Measurements from ENCODE around the gene SIGLEC8. TPM values are rescaled to one million over a fixed set of nuclear protein-coding genes. Genes with fewer than 3 reads are reported as not detected.

SIGLEC8 gene
- total and polyA plus RNA-seq, 2 experiments from 2014 or later = not detected

DNA sequence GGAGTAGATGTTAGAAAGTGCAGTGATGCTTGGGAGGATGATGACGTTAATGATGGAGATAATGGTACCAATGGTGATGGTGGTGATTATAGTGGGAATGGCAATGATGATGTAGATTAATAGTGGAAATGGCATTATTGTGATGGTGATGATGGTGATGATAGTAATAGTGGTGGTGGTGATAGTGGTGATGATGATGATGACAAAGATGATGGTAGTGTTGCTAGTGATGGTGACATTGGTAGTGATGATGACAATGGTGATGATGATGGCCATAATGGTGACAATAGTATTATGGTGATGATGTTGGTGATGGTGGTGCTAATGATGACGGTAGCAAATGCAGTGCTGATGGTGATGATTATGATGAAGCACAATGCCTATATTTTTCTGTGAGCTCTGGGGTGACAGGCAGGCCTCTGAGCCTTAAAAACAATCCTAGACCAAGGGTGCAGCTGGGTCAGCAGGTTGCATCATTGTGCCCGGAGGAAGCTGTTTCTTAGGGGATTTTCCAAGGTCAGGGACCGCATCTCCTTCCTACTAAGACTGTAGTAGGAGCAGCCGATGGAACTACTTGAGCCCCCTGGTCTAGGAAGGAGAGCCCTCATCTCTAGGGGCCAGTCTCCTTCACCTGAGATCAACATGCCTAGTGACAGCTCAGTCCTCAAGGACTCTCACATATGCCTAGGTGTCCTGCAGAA lies 27.9 kb upstream of the SIGLEC8 start:
- no peaks in the 10 kb centered on the region for H3F3A ChIP-seq (ENCODE audit: insufficient read depth)
- 33 to 34% methylated on average over 5 of the region's 5 CpGs for WGBS, 2 experiments (ENCODE audit: low coverage in 1 of 2, low lambda C conversion rate in 2 of 2, missing lambda C conversion rate in 2 of 2)
- no peaks in the 10 kb centered on the region for H3K9me2 ChIP-seq (ENCODE audit: insufficient read depth)
- no peaks in the 10 kb centered on the region for H3K4me1 ChIP-seq (ENCODE audit: insufficient read depth)
- no peaks in the 10 kb centered on the region for H4K20me1 ChIP-seq (ENCODE audit: insufficient read depth)
- no peaks in the 10 kb centered on the region for H3K27me3 ChIP-seq (replicated peaks; ENCODE audit: insufficient read depth)
- DNase-seq = no peak
- H3K4me3 ChIP-seq = no peak overlapping the region
- H3K4me2 ChIP-seq (ENCODE audit: unreplicated experiment) = no peak overlapping the region
- no peak overlapping the region for H2AFZ ChIP-seq
- no peaks in the 10 kb centered on the region for H3K36me3 ChIP-seq (ENCODE audit: low read depth)
- H3K79me2 ChIP-seq (ENCODE audit: insufficient read depth) = no peaks in the 10 kb centered on the region
- no peaks in the 10 kb centered on the region for H3K9me3 ChIP-seq (ENCODE audit: low read depth)
- no peak overlapping the region for H3K27ac ChIP-seq
- in situ Hi-C loops (cut with MboI) = no loop called here
- no peak overlapping the region for H3K9ac ChIP-seq
- no peak for TF ChIP-seq EZH2phosphoT487 (IDR thresholded peaks at IDR 0.05; ENCODE audit: insufficient read depth, low read depth)
- no peak for TF ChIP-seq EZH2 (IDR thresholded peaks at IDR 0.05; ENCODE audit: insufficient read depth, poor library complexity, severe bottlenecking)

DNA sequence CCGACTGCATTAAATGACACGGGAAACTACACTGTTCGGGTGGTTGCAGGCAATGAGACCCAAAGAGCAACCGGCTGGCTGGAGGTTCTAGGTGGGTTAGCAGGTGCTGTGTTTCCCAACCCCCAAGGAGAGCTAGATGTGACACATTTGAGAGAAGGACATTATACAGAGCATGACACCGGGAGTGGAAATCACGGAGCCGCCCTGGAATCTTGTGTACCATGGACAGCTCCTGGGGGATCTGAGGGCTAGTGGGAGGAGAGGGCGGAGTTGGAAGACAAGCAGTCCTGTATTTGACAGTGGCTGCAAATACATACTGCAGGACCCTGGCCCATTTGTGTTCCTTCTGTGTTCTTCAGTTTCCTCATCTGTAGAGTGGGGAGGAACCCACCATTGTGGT lies 22.3 kb upstream of the SIGLEC8 start:
- Histone ChIP-seq H2AFZ (no peak overlapping the region), H3K4me1 (ENCODE audit: insufficient read depth) (no peaks in the 10 kb centered on the region), H4K20me1 (ENCODE audit: insufficient read depth) (no peaks in the 10 kb centered on the region), H3K36me3 (ENCODE audit: low read depth) (no peaks in the 10 kb centered on the region), H3K27ac (no peak overlapping the region), H3K9ac (no peak overlapping the region), H3K4me3 (no peak overlapping the region), H3K9me3 (ENCODE audit: low read depth) (no peaks in the 10 kb centered on the region), H3K4me2 (ENCODE audit: unreplicated experiment) (no peak overlapping the region), H3K79me2 (ENCODE audit: insufficient read depth) (no peaks in the 10 kb centered on the region), H3K27me3 (replicated peaks; ENCODE audit: insufficient read depth) (no peaks in the 10 kb centered on the region), H3K9me2 (ENCODE audit: insufficient read depth) (no peaks in the 10 kb centered on the region), H3F3A (ENCODE audit: insufficient read depth) (no peaks in the 10 kb centered on the region)
- DNase-seq = peak; percentile 33
- 36 to 40% methylated on average over 8 of the region's 8 CpGs for WGBS, 2 experiments (ENCODE audit: low coverage in 1 of 2, low lambda C conversion rate in 2 of 2, missing lambda C conversion rate in 2 of 2)
- in situ Hi-C loops (cut with MboI) = no loop called here
- TF ChIP-seq EZH2 (IDR thresholded peaks at IDR 0.05; ENCODE audit: insufficient read depth, poor library complexity, severe bottlenecking) (no peak), EZH2phosphoT487 (IDR thresholded peaks at IDR 0.05; ENCODE audit: insufficient read depth, low read depth) (no peak)

- TF ChIP-seq EZH2 (IDR thresholded peaks at IDR 0.05; ENCODE audit: insufficient read depth, poor library complexity, severe bottlenecking) = no peak
- TF ChIP-seq EZH2phosphoT487 (IDR thresholded peaks at IDR 0.05; ENCODE audit: insufficient read depth, low read depth) = no peak
- H3K4me2 ChIP-seq (ENCODE audit: unreplicated experiment) = no peak overlapping the region
- H3K9me3 ChIP-seq (ENCODE audit: low read depth) = no peaks in the 10 kb centered on the region
- H3K27ac ChIP-seq = no peak overlapping the region
- H2AFZ ChIP-seq = no peak overlapping the region
- no peak overlapping the region for H3K4me3 ChIP-seq
- no peaks in the 10 kb centered on the region for H3K36me3 ChIP-seq (ENCODE audit: low read depth)
- H3K27me3 ChIP-seq (replicated peaks; ENCODE audit: insufficient read depth) = no peaks in the 10 kb centered on the region
- H3K4me1 ChIP-seq (ENCODE audit: insufficient read depth) = no peaks in the 10 kb centered on the region
- H3K79me2 ChIP-seq (ENCODE audit: insufficient read depth) = no peaks in the 10 kb centered on the region
- DNase-seq = no peak
- H3F3A ChIP-seq (ENCODE audit: insufficient read depth) = no peaks in the 10 kb centered on the region
- no peaks in the 10 kb centered on the region for H3K9me2 ChIP-seq (ENCODE audit: insufficient read depth)
- no peaks in the 10 kb centered on the region for H4K20me1 ChIP-seq (ENCODE audit: insufficient read depth)
- WGBS, 2 experiments (ENCODE audit: low coverage in 1 of 2, low lambda C conversion rate in 2 of 2, missing lambda C conversion rate in 2 of 2) = 57 to 63% methylated on average over 12 of the region's 12 CpGs
- in situ Hi-C loops (cut with MboI) = no loop called here
- no peak overlapping the region for H3K9ac ChIP-seq
Observed at GRCh38 chr19:51479531-51480331, 21.5 kb upstream of the SIGLEC8 start.

GRCh38 chr19:51478381-51479234 lies 20.4 kb upstream of the SIGLEC8 start, which contains the start of gene CEACAM18:
Gene CEACAM18, plus strand, starts transcription at chr19:51478539.
- DNase-seq = no peak
- Histone ChIP-seq H3K9ac (no peak within 1 kb of the TSS), H3K79me2 (ENCODE audit: insufficient read depth) (no peaks in the 10 kb centered on the region), H3K4me2 (ENCODE audit: unreplicated experiment) (no peak within 1 kb of the TSS), H3K9me3 (ENCODE audit: low read depth) (no peaks in the 10 kb centered on the region), H4K20me1 (ENCODE audit: insufficient read depth) (no peaks in the 10 kb centered on the region), H3F3A (ENCODE audit: insufficient read depth) (no peaks in the 10 kb centered on the region), H3K4me3 (no peak within 1 kb of the TSS), H3K36me3 (ENCODE audit: low read depth) (no peaks in the 10 kb centered on the region), H3K27ac (no peak within 1 kb of the TSS), H3K27me3 (replicated peaks; ENCODE audit: insufficient read depth) (no peaks in the 10 kb centered on the region), H2AFZ (no peak within 1 kb of the TSS), H3K4me1 (ENCODE audit: insufficient read depth) (no peaks in the 10 kb centered on the region), H3K9me2 (ENCODE audit: insufficient read depth) (no peaks in the 10 kb centered on the region)
- 35 to 41% methylated on average over 15 to 17 of the region's 17 CpGs for WGBS, 2 experiments (ENCODE audit: low coverage in 1 of 2, low lambda C conversion rate in 2 of 2, missing lambda C conversion rate in 2 of 2)
- TF ChIP-seq EZH2phosphoT487 (IDR thresholded peaks at IDR 0.05; ENCODE audit: insufficient read depth, low read depth) (no peak), EZH2 (IDR thresholded peaks at IDR 0.05; ENCODE audit: insufficient read depth, poor library complexity, severe bottlenecking) (no peak)
- in situ Hi-C loops (cut with MboI) = no loop called here
